H9 (cell line): ENCODE results near the gene RNF8. TPM values are rescaled to one million over a fixed set of nuclear protein-coding genes. Genes with fewer than 3 reads are reported as not detected.

Experiments used
- DNase-seq: peaks from one replicate; pipeline ENCODE4 v3.0.0-alpha.2; 2017
- H2AFZ ChIP-seq: one replicate; pipeline ENCODE4 v1.6.1; 2013; ENCODE audit warnings: mild to moderate bottlenecking, low read length, control low read depth, moderate library complexity
- H2AK5ac ChIP-seq: 2 replicates; pipeline ENCODE4 v1.6.1; 2013; ENCODE audit warnings: low read length, control low read depth, mixed read lengths; ENCODE audit not compliant: insufficient read length
- H2BK120ac ChIP-seq: one replicate; pipeline ENCODE4 v1.6.1; 2013; ENCODE audit warnings: low read depth, mild to moderate bottlenecking, low read length, control low read depth, inconsistent platforms; ENCODE audit not compliant: poor library complexity, severe bottlenecking
- H2BK12ac ChIP-seq: 2 replicates; pipeline ENCODE4 v1.6.1; 2013; ENCODE audit warnings: low read length, control low read depth, mixed read lengths, low read depth; ENCODE audit not compliant: insufficient read length
- H2BK15ac ChIP-seq: 2 replicates; pipeline ENCODE4 v1.6.1; 2013; ENCODE audit warnings: low read depth, low read length, control low read depth
- H2BK20ac ChIP-seq: one replicate; pipeline ENCODE4 v1.6.1; 2013; ENCODE audit warnings: low read depth, mild to moderate bottlenecking, low read length, control low read depth, inconsistent platforms; ENCODE audit not compliant: poor library complexity, severe bottlenecking
- H2BK5ac ChIP-seq: 2 replicates; pipeline ENCODE4 v1.6.1; 2013; ENCODE audit warnings: low read length, control low read depth, mixed read lengths; ENCODE audit not compliant: insufficient read length
- H3K14ac ChIP-seq: 2 replicates; pipeline ENCODE4 v1.6.1; 2013; ENCODE audit warnings: low read length, control low read depth; ENCODE audit not compliant: insufficient read depth
- H3K18ac ChIP-seq: 2 replicates; pipeline ENCODE4 v1.6.1; 2013; ENCODE audit warnings: low read depth, mild to moderate bottlenecking, mixed read lengths, low read length, control low read depth; ENCODE audit not compliant: insufficient read length
- H3K23ac ChIP-seq: 2 replicates; pipeline ENCODE4 v1.6.1; 2013; ENCODE audit warnings: low read length, control low read depth, mixed read lengths, low read depth; ENCODE audit not compliant: insufficient read length
- H3K23me2 ChIP-seq: 2 replicates; pipeline ENCODE4 v1.6.1; 2013; ENCODE audit warnings: low read depth, mild to moderate bottlenecking, mixed read lengths, low read length, control low read depth; ENCODE audit not compliant: insufficient read length, poor library complexity, severe bottlenecking
- H3K27ac ChIP-seq: 2 replicates; pipeline ENCODE4 v1.5.1; 2013; ENCODE audit warnings: low read length, control low read depth, mixed read lengths, low read depth; ENCODE audit not compliant: insufficient read length
- H3K27me3 ChIP-seq: 2 replicates; pipeline ENCODE4 v1.6.1; 2013; ENCODE audit warnings: low read length, control low read depth, inconsistent platforms; ENCODE audit not compliant: insufficient read depth
- H3K4ac ChIP-seq: 2 replicates; pipeline ENCODE4 v1.6.1; 2013; ENCODE audit warnings: low read depth, mild to moderate bottlenecking, control low read depth, inconsistent platforms, low read length, moderate library complexity
- H3K4me1 ChIP-seq: 2 replicates; pipeline ENCODE4 v1.6.1; 2013; ENCODE audit warnings: low read length, control low read depth, inconsistent platforms; ENCODE audit not compliant: insufficient read depth
- H3K4me2 ChIP-seq: 2 replicates; pipeline ENCODE4 v1.6.1; 2013; ENCODE audit warnings: low read length, control low read depth, mixed read lengths; ENCODE audit not compliant: insufficient read length, insufficient read depth
- H3K56ac ChIP-seq: 2 replicates; pipeline ENCODE4 v1.6.1; 2013; ENCODE audit warnings: low read depth, mild to moderate bottlenecking, mixed read lengths, low read length, control low read depth; ENCODE audit not compliant: insufficient read length
- H3K79me1 ChIP-seq: 2 replicates; pipeline ENCODE4 v1.6.1; 2013; ENCODE audit warnings: low read depth, mild to moderate bottlenecking, moderate library complexity, low read length, control low read depth, inconsistent platforms; ENCODE audit not compliant: insufficient read depth, poor library complexity, severe bottlenecking
- H3K79me2 ChIP-seq: 2 replicates; pipeline ENCODE4 v1.6.1; 2013; ENCODE audit warnings: low read length, control low read depth, inconsistent platforms; ENCODE audit not compliant: insufficient read depth
- H3K9ac ChIP-seq: 2 replicates; pipeline ENCODE4 v1.6.1; 2013; ENCODE audit warnings: low read length, control low read depth, mixed read lengths; ENCODE audit not compliant: insufficient read length; ENCODE audit errors: extremely low read depth
- H3K9me3 ChIP-seq: one replicate; pipeline ENCODE4 v1.6.1; 2013; ENCODE audit warnings: low read depth, low read length, inconsistent platforms; ENCODE audit not compliant: control insufficient read depth
- H3T11ph ChIP-seq: one replicate; pipeline ENCODE4 v1.6.1; 2013; ENCODE audit warnings: mild to moderate bottlenecking, low read length, control low read depth, inconsistent platforms
- H4K20me1 ChIP-seq: one replicate; pipeline ENCODE4 v1.6.1; 2013; ENCODE audit not compliant: control insufficient read depth, insufficient read length, insufficient read depth
- H4K5ac ChIP-seq: 2 replicates; pipeline ENCODE4 v1.6.1; 2013; ENCODE audit warnings: low read depth, mild to moderate bottlenecking, mixed read lengths, low read length, control low read depth; ENCODE audit not compliant: insufficient read length
- H4K8ac ChIP-seq: replicated peaks from 2 replicates; pipeline ENCODE4 v1.6.1; 2013; ENCODE audit warnings: low read length, control low read depth, mixed read lengths, low read depth; ENCODE audit not compliant: insufficient read length
- H4K91ac ChIP-seq: 2 replicates; pipeline ENCODE4 v1.6.1; 2013; ENCODE audit warnings: low read depth, mild to moderate bottlenecking, moderate library complexity, mixed read lengths, low read length, control low read depth; ENCODE audit not compliant: insufficient read length
- H3K27ac Mint-ChIP-seq, 3 experiments: 2 replicates in 2 of 3; 3 replicates in 1 of 3; pipeline ENCODE4 v1.8.0; 2020 to 2021; ENCODE audit warnings: mixed read lengths in 3 of 3, mild to moderate bottlenecking in 1 of 3, moderate library complexity in 1 of 3
- H3K27me3 Mint-ChIP-seq: 2 replicates; pipeline ENCODE4 v1.8.0; 2021; ENCODE audit warnings: low read depth, mild to moderate bottlenecking, moderate library complexity, mixed read lengths
- H3K36me3 Mint-ChIP-seq, 3 experiments: 2 replicates in 2 of 3; 3 replicates in 1 of 3; pipeline ENCODE4 v1.8.0; 2020 to 2021; ENCODE audit warnings: low read depth in 3 of 3, mixed read lengths in 3 of 3; ENCODE audit not compliant: insufficient read depth in 1 of 3
- H3K4me1 Mint-ChIP-seq, 2 experiments: 2 replicates each; pipeline ENCODE4 v1.8.0; 2020; ENCODE audit warnings: mixed read lengths in 2 of 2
- H3K4me3 Mint-ChIP-seq, 2 experiments: 2 replicates in 1 of 2; 3 replicates in 1 of 2; pipeline ENCODE4 v1.8.0; 2020 to 2021; ENCODE audit warnings: mild to moderate bottlenecking in 2 of 2, mixed read lengths in 2 of 2, moderate library complexity in 1 of 2
- H3K9me3 Mint-ChIP-seq, 2 experiments: 2 replicates in 1 of 2; 3 replicates in 1 of 2; pipeline ENCODE4 v1.8.0; 2020; ENCODE audit warnings: mild to moderate bottlenecking in 2 of 2, mixed read lengths in 2 of 2, moderate library complexity in 1 of 2
- CTCF ChIP-seq: fragments of 200-600 bp; sonication (generic); conservative IDR thresholded peaks from 3 replicates; pipeline ENCODE4 v1.8.0; 2021; ENCODE audit warnings: antibody characterized with exemption, mild to moderate bottlenecking
- whole genome bisulfite sequencing: extraction: QIAGEN DNeasy Blood & Tissue Kit; methylation state at CpG from one replicate; pipeline ENCODE4 v1.1.7; 2013; ENCODE audit warnings: missing lambda C conversion rate, low lambda C conversion rate, mixed read lengths; ENCODE audit not compliant: insufficient read length; ENCODE audit errors: extremely low coverage; 5-methylcytosine and 5-hydroxymethylcytosine counted together
- total RNA-seq: library from RNA; stranded (reverse); gene quantifications from 2 replicates; pipeline ENCODE4 v1.2.1, GENCODE V29; 2021

Gene RNF8
- total RNA-seq, 1 experiment from 2014 or later, result 34.7 TPM

DNA sequence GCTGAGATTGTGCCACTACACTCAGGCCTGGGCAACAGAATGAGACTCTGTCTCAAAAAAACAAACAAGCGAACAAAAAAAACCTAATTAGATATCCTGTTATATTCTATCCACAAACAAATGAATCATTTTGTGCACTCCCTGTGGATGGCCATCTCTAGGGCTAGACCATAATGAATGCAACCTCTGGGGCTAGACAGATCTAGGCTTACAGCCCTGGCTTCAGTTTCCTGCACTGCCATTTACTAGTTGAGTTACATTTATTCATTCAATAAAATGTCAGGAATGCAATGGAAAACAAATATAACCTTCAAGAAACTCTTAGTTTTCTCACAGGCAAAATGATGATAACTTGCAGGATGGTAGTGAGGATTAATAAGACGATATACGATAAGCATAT lies 6.6 kb upstream of the RNF8 start:
- H2AFZ ChIP-seq, result no peak overlapping the region
- WGBS, result no CpG with 5 or more reads among the region's 3 CpGs
- no peak overlapping the region for H3K56ac ChIP-seq

More for the DNA sequence above, 6.6 kb upstream of the RNF8 start:
- Histone ChIP-seq H3K4ac (no peak overlapping the region), H3K4me2 (no peak overlapping the region), H3K79me2 (0 out of 2 replicates have a peak, but pooled peaks cover 2% of the 10 kb centered on the region), H3K18ac (no peak overlapping the region), H3K9me3 (no peaks in the 10 kb centered on the region), H4K5ac (no peak overlapping the region), H3K27me3 (0 out of 2 replicates have a peak, but pooled peaks cover 3% of the 10 kb centered on the region), H4K8ac (no peak overlapping the region), H2BK20ac (no peak overlapping the region), H2AK5ac (no peak overlapping the region), H4K91ac (no peak overlapping the region), H3K4me1 (no peaks in the 10 kb centered on the region), H3K27ac (no peak overlapping the region), H3K23me2 (no peaks in the 10 kb centered on the region), H3K23ac (no peak overlapping the region), H3K9ac (no peak overlapping the region), H3T11ph (no peak overlapping the region), H2BK15ac (no peak overlapping the region), H2BK5ac (no peak overlapping the region), H2BK12ac (no peak overlapping the region), H3K14ac (no peak overlapping the region), H2BK120ac (no peak overlapping the region), H4K20me1 (no peaks in the 10 kb centered on the region), H3K79me1 (no peaks in the 10 kb centered on the region)
- no peak overlapping the region for H3K4me3 Mint-ChIP-seq
- TF ChIP-seq CTCF, result no peak
- no peaks in the 10 kb centered on the region for H3K4me1 Mint-ChIP-seq
- H3K27ac Mint-ChIP-seq, result no peak overlapping the region
- peaks cover 0 to 5% of the 10 kb centered on the region in 2 experiments; a peak in 2 of 5 replicates for H3K9me3 Mint-ChIP-seq
- DNase-seq, result no peak
- peaks cover 9% of the 10 kb centered on the region for H3K27me3 Mint-ChIP-seq
- no peaks in the 10 kb centered on the region for H3K36me3 Mint-ChIP-seq
